Hepatocyte (in vitro differentiated cells): Measurements from ENCODE around the gene TMEM109. TPM values are rescaled to one million over a fixed set of nuclear protein-coding genes. Genes with fewer than 3 reads are reported as not detected.

Experiments used
- DNase-seq: peaks from one replicate; pipeline ENCODE4 v3.0.0-alpha.2; 2016; ENCODE audit warnings: low spot score
- H2AFZ ChIP-seq: fragments of 200-600 bp; sonication (generic); 2 replicates; pipeline ENCODE4 v1.6.0; 2016; ENCODE audit warnings: antibody characterized with exemption, mild to moderate bottlenecking
- H3K27ac ChIP-seq: fragments of 200-600 bp; sonication (generic); 2 replicates; pipeline ENCODE4 v1.5.1; 2016; ENCODE audit warnings: mild to moderate bottlenecking
- H3K27me3 ChIP-seq: fragments of 200-600 bp; sonication (generic); 2 replicates; pipeline ENCODE4 v1.6.1; 2016
- H3K36me3 ChIP-seq: fragments of 200-600 bp; sonication (generic); replicated peaks from 2 replicates; pipeline ENCODE4 v1.5.1; 2016; ENCODE audit warnings: low read depth; ENCODE audit not compliant: insufficient read depth
- H3K4me1 ChIP-seq: fragments of 200-600 bp; sonication (generic); 2 replicates; pipeline ENCODE4 v1.5.1; 2016; ENCODE audit warnings: mild to moderate bottlenecking, moderate library complexity; ENCODE audit not compliant: insufficient read depth
- H3K4me2 ChIP-seq: fragments of 200-600 bp; sonication (generic); 2 replicates; pipeline ENCODE4 v1.6.0; 2016
- H3K4me3 ChIP-seq: fragments of 200-600 bp; sonication (generic); 2 replicates; pipeline ENCODE4 v1.5.1; 2016; ENCODE audit warnings: mild to moderate bottlenecking
- H3K79me2 ChIP-seq: fragments of 200-600 bp; sonication (generic); 2 replicates; pipeline ENCODE4 v1.6.0; 2017; ENCODE audit warnings: mild to moderate bottlenecking
- H3K9me2 ChIP-seq: fragments of 200-600 bp; sonication (generic); replicated peaks from 2 replicates; pipeline ENCODE4 v1.6.0; 2017; ENCODE audit warnings: mild to moderate bottlenecking; ENCODE audit not compliant: insufficient read depth
- H3K9me3 ChIP-seq: fragments of 200-600 bp; sonication (generic); 2 replicates; pipeline ENCODE4 v1.5.1; 2016; ENCODE audit warnings: low read depth, mild to moderate bottlenecking
- H4K20me1 ChIP-seq: fragments of 200-600 bp; sonication (generic); 2 replicates; pipeline ENCODE4 v1.6.0; 2016; ENCODE audit warnings: mild to moderate bottlenecking; ENCODE audit not compliant: insufficient read depth, poor library complexity, severe bottlenecking
- EZH2 ChIP-seq: fragments of 200-600 bp; sonication (generic); IDR thresholded peaks from 2 replicates; pipeline ENCODE4 v1.6.1; 2016; ENCODE audit warnings: antibody characterized with exemption, mild to moderate bottlenecking, borderline replicate concordance
- EZH2phosphoT487 ChIP-seq: fragments of 200-600 bp; sonication (generic); IDR thresholded peaks from one replicate; pipeline ENCODE4 v1.6.1; 2018; ENCODE audit warnings: antibody characterized with exemption, mild to moderate bottlenecking, low read depth, moderate library complexity; ENCODE audit not compliant: unreplicated experiment, severe bottlenecking
- WGBS: methylation state at CpG from one replicate; pipeline ENCODE4 v1.1.6; 2016; ENCODE audit warnings: low lambda C conversion rate; ENCODE audit errors: missing lambda C conversion rate; 5-methylcytosine and 5-hydroxymethylcytosine counted together
- polyA plus RNA-seq: library from polyadenylated mRNA; unstranded; fragments of >200 nt; fragmentation: Nextera tagmentation; extraction: Ambion mirVana; gene quantifications from 2 replicates; pipeline ENCODE4 v1.2.1, GENCODE V29; 2016
- total RNA-seq: library from RNA; depleted of rRNA; stranded (reverse); fragments of >200 nt; gene quantifications from 2 replicates; pipeline ENCODE4 v1.2.3, GENCODE V29; 2014
- TF ChIP-seq, protein P1 (sequence below): fragments of 200-600 bp; sonication (generic); IDR thresholded peaks from 2 replicates; pipeline ENCODE4 v1.5.1; 2016; ENCODE audit warnings: antibody characterized with exemption, mild to moderate bottlenecking; ENCODE audit not compliant: poor library complexity

TMEM109 gene
- total and polyA plus RNA-seq, 2 experiments from 2014 or later, result 30.0 to 86.9 TPM

GRCh38 chr11:60916669-60917206, 2.8 kb downstream of the TMEM109 start:
- no peaks in the 10 kb centered on the region for H3K9me2 ChIP-seq
- no peak overlapping the region for H2AFZ ChIP-seq
- peaks cover 46% of the 10 kb centered on the region for H3K79me2 ChIP-seq
- no peak overlapping the region for H3K4me3 ChIP-seq
- no peaks in the 10 kb centered on the region for H3K36me3 ChIP-seq
- peaks cover 10% of the 10 kb centered on the region for H3K4me1 ChIP-seq
- no peak overlapping the region for H3K27ac ChIP-seq
- H3K4me2 ChIP-seq, result no peak overlapping the region
- H4K20me1 ChIP-seq, result peaks cover 3% of the 10 kb centered on the region
- H3K9me3 ChIP-seq, result no peaks in the 10 kb centered on the region
- WGBS, result 75% methylated on average over 3 of the region's 3 CpGs
- no peak for TF ChIP-seq EZH2
- no peak for TF ChIP-seq EZH2phosphoT487
- TF ChIP-seq, protein P1, sequence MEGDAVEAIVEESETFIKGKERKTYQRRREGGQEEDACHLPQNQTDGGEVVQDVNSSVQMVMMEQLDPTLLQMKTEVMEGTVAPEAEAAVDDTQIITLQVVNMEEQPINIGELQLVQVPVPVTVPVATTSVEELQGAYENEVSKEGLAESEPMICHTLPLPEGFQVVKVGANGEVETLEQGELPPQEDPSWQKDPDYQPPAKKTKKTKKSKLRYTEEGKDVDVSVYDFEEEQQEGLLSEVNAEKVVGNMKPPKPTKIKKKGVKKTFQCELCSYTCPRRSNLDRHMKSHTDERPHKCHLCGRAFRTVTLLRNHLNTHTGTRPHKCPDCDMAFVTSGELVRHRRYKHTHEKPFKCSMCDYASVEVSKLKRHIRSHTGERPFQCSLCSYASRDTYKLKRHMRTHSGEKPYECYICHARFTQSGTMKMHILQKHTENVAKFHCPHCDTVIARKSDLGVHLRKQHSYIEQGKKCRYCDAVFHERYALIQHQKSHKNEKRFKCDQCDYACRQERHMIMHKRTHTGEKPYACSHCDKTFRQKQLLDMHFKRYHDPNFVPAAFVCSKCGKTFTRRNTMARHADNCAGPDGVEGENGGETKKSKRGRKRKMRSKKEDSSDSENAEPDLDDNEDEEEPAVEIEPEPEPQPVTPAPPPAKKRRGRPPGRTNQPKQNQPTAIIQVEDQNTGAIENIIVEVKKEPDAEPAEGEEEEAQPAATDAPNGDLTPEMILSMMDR, result no peak
- DNase-seq, result no peak
- H3K27me3 ChIP-seq, result no peaks in the 10 kb centered on the region

GRCh38 chr11:60917267-60917666, 3.3 kb downstream of the TMEM109 start:
- Histone ChIP-seq H3K27ac (no peak overlapping the region), H3K9me3 (no peaks in the 10 kb centered on the region), H3K79me2 (peaks cover 46% of the 10 kb centered on the region), H3K4me3 (no peak overlapping the region), H3K27me3 (no peaks in the 10 kb centered on the region), H3K9me2 (no peaks in the 10 kb centered on the region), H3K4me1 (peaks cover 10% of the 10 kb centered on the region), H2AFZ (no peak overlapping the region), H3K36me3 (no peaks in the 10 kb centered on the region), H4K20me1 (peaks cover 3% of the 10 kb centered on the region), H3K4me2 (no peak overlapping the region)
- 92% methylated on average over 1 of the region's 1 CpG for WGBS
- no peak for DNase-seq
- no peak for TF ChIP-seq EZH2
- no peak for TF ChIP-seq EZH2phosphoT487
- TF ChIP-seq, protein P1, result no peak

- Histone ChIP-seq H3K4me2 (no peak overlapping the region), H3K9me2 (no peaks in the 10 kb centered on the region), H3K27ac (no peak overlapping the region), H4K20me1 (peaks cover 3% of the 10 kb centered on the region), H3K27me3 (no peaks in the 10 kb centered on the region), H3K79me2 (peaks cover 46% of the 10 kb centered on the region), H3K36me3 (no peaks in the 10 kb centered on the region), H3K4me1 (peaks cover 10% of the 10 kb centered on the region), H3K9me3 (no peaks in the 10 kb centered on the region), H3K4me3 (no peak overlapping the region), H2AFZ (no peak overlapping the region)
- WGBS, result 87% methylated on average over 4 of the region's 4 CpGs
- DNase-seq, result no peak
- no peak for TF ChIP-seq EZH2
- TF ChIP-seq EZH2phosphoT487, result no peak
- TF ChIP-seq, protein P1, result no peak
Measured at GRCh38 chr11:60918251-60918938, 4.4 kb downstream of the TMEM109 start.
